ENCODE results near the gene TRAPPC14. TPM values are rescaled to one million over a fixed set of nuclear protein-coding genes. Genes with fewer than 3 reads are reported as not detected.
"Not testable (repeated sequence)": the region's sequence is repeated elsewhere in the genome, so short reads cannot be mapped to it uniquely, and the experiment has no call there.

Gene TRAPPC14
- total RNA-seq, 3 donors from 2014 or later (not counting 1 experiment from before 2014, with no cell fraction given): 55.1 to 59.2 (median 56.5) TPM

- H3K27ac ChIP-seq (ENCODE audit: low read length); ATAC-seq; H3K9me3 Mint-ChIP-seq; H3K36me3 ChIP-seq (ENCODE audit: control insufficient read depth, insufficient read depth, low read length); H3K27me3 ChIP-seq (ENCODE audit: control insufficient read depth, insufficient read depth, low read length); H3K4me3 ChIP-seq (ENCODE audit: low read length); H3K36me3 Mint-ChIP-seq; intact Hi-C loops (cut with micrococcal nuclease); H3K27ac Mint-ChIP-seq; H3K4me3 Mint-ChIP-seq; H3K27me3 Mint-ChIP-seq (ENCODE audit: low read depth in 2 of 2); H3K9me3 ChIP-seq (ENCODE audit: control insufficient read depth, insufficient read depth, low read length): not testable (repeated sequence)
- H3K4me1 Mint-ChIP-seq: peaks cover 8 to 13% of the 10 kb centered on the region in 2 donors
- 68% methylated on average over 4 of the region's 6 CpGs for WGBS (ENCODE audit: insufficient coverage)
- peaks cover 18% of the 10 kb centered on the region for H3K4me1 ChIP-seq (ENCODE audit: control insufficient read depth, insufficient read depth, low read length)
- peak in 1 of 2 donors; percentile 41 for DNase-seq
These were observed 24.1 kb upstream of the TRAPPC14 start for GRCh38 chr7:100182616-100183015.

DNA sequence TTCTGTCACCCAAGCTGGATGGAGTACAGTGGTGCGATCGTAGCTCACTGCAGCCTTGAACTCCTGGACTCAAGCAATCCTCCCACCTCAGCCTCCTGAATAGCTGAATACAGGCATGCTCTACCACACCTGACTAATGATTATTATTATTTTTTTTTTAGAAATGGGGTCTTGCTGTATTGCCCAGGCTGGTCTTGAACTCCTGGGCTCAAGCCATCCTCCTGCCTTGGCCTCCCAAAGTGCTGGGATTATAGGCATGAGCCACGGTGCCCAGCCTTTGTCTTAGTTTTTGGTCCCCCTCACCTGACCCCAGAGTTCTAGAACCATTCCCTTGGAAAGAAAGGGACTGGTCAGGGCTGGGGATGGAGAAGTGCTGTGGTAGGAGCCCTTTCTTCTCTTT lies 21.6 kb upstream of the TRAPPC14 start:
- H3K36me3 Mint-ChIP-seq; H3K9me3 ChIP-seq (ENCODE audit: control insufficient read depth, insufficient read depth, low read length); DNase-seq; ATAC-seq; H3K36me3 ChIP-seq (ENCODE audit: control insufficient read depth, insufficient read depth, low read length); H3K27me3 Mint-ChIP-seq (ENCODE audit: low read depth in 2 of 2); H3K27ac ChIP-seq (ENCODE audit: low read length); intact Hi-C loops (cut with micrococcal nuclease); H3K4me3 Mint-ChIP-seq; H3K9me3 Mint-ChIP-seq; H3K4me3 ChIP-seq (ENCODE audit: low read length); H3K27me3 ChIP-seq (ENCODE audit: control insufficient read depth, insufficient read depth, low read length): not testable (repeated sequence)
- peaks cover 27% of the 10 kb centered on the region for H3K4me1 ChIP-seq (ENCODE audit: control insufficient read depth, insufficient read depth, low read length)
- Mint-ChIP-seq H3K27ac (peak overlapping the region in 1 of 2 donors; percentile 68), H3K4me1 (peaks cover 16 to 27% of the 10 kb centered on the region in 2 donors)
- WGBS (ENCODE audit: insufficient coverage): 100% methylated on average over 3 of the region's 3 CpGs

GRCh38 chr7:100177045-100178001 lies 18.8 kb upstream of the TRAPPC14 start, which contains the start of the genes GPC2 and STAG3:
Gene GPC2 (minus strand): TSS chr7:100177381. CDS start chr7:100177199, 182 bp downstream.
Gene STAG3 (plus strand): TSS chr7:100177918. CDS start chr7:100180557, 2,639 bp downstream.
- Histone ChIP-seq H3K9me3 (ENCODE audit: control insufficient read depth, insufficient read depth, low read length) (peaks cover 6% of the 10 kb centered on the region), H3K27ac (ENCODE audit: low read length) (no peak within 1 kb of the TSS), H3K4me3 (ENCODE audit: low read length) (peak within 1 kb of the TSS; percentile 47), H3K4me1 (ENCODE audit: control insufficient read depth, insufficient read depth, low read length) (peaks cover 27% of the 10 kb centered on the region), H3K27me3 (ENCODE audit: control insufficient read depth, insufficient read depth, low read length) (no peaks in the 10 kb centered on the region), H3K36me3 (ENCODE audit: control insufficient read depth, insufficient read depth, low read length) (no peaks in the 10 kb centered on the region)
- TF ChIP-seq, protein P1, sequence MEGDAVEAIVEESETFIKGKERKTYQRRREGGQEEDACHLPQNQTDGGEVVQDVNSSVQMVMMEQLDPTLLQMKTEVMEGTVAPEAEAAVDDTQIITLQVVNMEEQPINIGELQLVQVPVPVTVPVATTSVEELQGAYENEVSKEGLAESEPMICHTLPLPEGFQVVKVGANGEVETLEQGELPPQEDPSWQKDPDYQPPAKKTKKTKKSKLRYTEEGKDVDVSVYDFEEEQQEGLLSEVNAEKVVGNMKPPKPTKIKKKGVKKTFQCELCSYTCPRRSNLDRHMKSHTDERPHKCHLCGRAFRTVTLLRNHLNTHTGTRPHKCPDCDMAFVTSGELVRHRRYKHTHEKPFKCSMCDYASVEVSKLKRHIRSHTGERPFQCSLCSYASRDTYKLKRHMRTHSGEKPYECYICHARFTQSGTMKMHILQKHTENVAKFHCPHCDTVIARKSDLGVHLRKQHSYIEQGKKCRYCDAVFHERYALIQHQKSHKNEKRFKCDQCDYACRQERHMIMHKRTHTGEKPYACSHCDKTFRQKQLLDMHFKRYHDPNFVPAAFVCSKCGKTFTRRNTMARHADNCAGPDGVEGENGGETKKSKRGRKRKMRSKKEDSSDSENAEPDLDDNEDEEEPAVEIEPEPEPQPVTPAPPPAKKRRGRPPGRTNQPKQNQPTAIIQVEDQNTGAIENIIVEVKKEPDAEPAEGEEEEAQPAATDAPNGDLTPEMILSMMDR (IDR thresholded peaks at IDR 0.05): no peak
- WGBS (ENCODE audit: insufficient coverage): 5% methylated on average over 78 of the region's 78 CpGs
- H3K9me3 Mint-ChIP-seq: no peaks in the 10 kb centered on the region
- intact Hi-C loops (cut with micrococcal nuclease): loop anchor here (5.0 kb wide), 1 partner anchor 35 kb away; no protein-coding TSS in a partner anchor
- H3K36me3 Mint-ChIP-seq: no peaks in the 10 kb centered on the region
- peak; percentile 95 to 97 for DNase-seq
- peak; percentile 89 to 97 (median 89) for ATAC-seq
- H3K4me1 Mint-ChIP-seq: peaks cover 16 to 31% of the 10 kb centered on the region in 2 donors
- H3K27ac Mint-ChIP-seq: peak within 1 kb of the TSS; percentile 48 to 60
- H3K4me3 Mint-ChIP-seq: peak within 1 kb of the TSS; percentile 76
- peaks cover 0 to 3% of the 10 kb centered on the region in 2 donors for H3K27me3 Mint-ChIP-seq (ENCODE audit: low read depth in 2 of 2)

DNA sequence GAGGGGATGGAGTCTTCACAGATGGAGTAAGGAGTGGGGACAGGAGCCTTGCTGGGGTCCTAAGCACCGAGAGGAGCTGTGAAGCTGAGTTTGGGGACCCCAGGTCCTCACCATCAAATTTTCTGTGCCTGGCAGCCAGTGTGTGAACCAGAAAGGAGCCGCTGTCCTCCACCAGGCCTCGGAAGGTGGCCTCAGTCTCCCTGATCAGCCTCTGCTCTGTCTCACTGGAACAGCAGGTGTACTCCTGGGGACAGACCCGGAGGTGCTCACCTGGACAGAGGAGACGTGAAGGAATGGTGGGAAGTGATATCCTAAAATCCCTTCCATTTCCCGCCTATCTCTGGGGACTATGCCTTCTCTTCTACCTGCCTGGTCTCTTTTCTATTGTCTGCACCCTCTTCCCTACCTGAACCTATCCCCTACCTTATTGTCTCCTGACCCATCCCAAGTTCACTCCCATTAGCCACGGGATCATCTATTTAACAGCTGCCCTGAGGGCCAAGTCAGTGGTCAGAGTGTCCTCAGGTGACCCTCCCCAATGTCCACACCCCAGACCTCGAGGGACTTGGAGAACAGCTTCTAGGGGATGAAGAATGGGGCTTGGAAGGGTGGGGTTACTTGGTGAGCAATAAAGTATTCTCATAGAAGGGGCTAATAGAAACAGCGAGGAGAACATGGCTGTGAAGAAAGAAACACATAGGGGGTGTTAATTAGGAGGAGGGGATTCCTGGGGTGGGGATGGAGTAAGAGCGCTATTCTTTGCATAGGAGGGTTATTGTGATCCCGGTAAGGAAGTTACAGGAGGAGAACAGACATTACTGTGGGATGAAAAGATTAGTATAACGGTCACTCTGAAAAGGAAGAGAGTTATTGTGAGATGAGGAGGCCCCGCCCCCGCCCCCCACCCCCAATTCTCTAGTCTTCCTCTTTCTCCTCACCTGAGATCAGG lies 17.8 kb upstream of the TRAPPC14 start:
- no peaks in the 10 kb centered on the region for H3K36me3 Mint-ChIP-seq
- WGBS (ENCODE audit: insufficient coverage): 78% methylated on average over 10 of the region's 14 CpGs
- H3K4me1 Mint-ChIP-seq: peaks cover 16 to 37% of the 10 kb centered on the region in 2 donors
- TF ChIP-seq, protein P1 (IDR thresholded peaks at IDR 0.05): no peak
- peak overlapping the region; percentile 47 for H3K4me3 ChIP-seq (ENCODE audit: low read length)
- peaks cover 6% of the 10 kb centered on the region for H3K9me3 ChIP-seq (ENCODE audit: control insufficient read depth, insufficient read depth, low read length)
- H3K27me3 ChIP-seq (ENCODE audit: control insufficient read depth, insufficient read depth, low read length): peaks cover 3% of the 10 kb centered on the region
- peak overlapping the region; percentile 76 for H3K4me3 Mint-ChIP-seq
- H3K27ac ChIP-seq (ENCODE audit: low read length): no peak overlapping the region
- H3K27ac Mint-ChIP-seq: peak overlapping the region in 1 of 2 donors; percentile 60
- H3K27me3 Mint-ChIP-seq (ENCODE audit: low read depth in 2 of 2): peaks cover 0 to 3% of the 10 kb centered on the region in 2 donors
- peak in 1 of 2 donors; percentile 23 for DNase-seq
- no peaks in the 10 kb centered on the region for H3K9me3 Mint-ChIP-seq
- peaks cover 32% of the 10 kb centered on the region for H3K4me1 ChIP-seq (ENCODE audit: control insufficient read depth, insufficient read depth, low read length)
- no peaks in the 10 kb centered on the region for H3K36me3 ChIP-seq (ENCODE audit: control insufficient read depth, insufficient read depth, low read length)
- intact Hi-C loops (cut with micrococcal nuclease): loop anchor here (5.0 kb wide), 1 partner anchor 36 kb away; no protein-coding TSS in a partner anchor
- ATAC-seq: no peak
